Measurements from ENCODE around the gene PXMP2.

The PXMP2 gene

GRCh38 chr12:132723015-132723763, 35.8 kb downstream of the PXMP2 start:
- no peak for DNase-seq (ENCODE audit: low spot score)

- DNase-seq (ENCODE audit: low spot score): no peak
These were observed 36.4 kb downstream of the PXMP2 start for GRCh38 chr12:132723764-132724140.

- DNase-seq (ENCODE audit: low spot score): no peak
These were observed 37.3 kb downstream of the PXMP2 start for GRCh38 chr12:132724506-132725241.

- DNase-seq (ENCODE audit: low spot score): no peak
These were observed 39.0 kb downstream of the PXMP2 start for GRCh38 chr12:132726386-132726785.

- no peak for DNase-seq (ENCODE audit: low spot score)
These were observed 39.9 kb downstream of the PXMP2 start for GRCh38 chr12:132727091-132727794.

GRCh38 chr12:132728502-132728901, 41.1 kb downstream of the PXMP2 start:
- no peak for DNase-seq (ENCODE audit: low spot score)

GRCh38 chr12:132729541-132730320, 42.3 kb downstream of the PXMP2 start:
- no peak for DNase-seq (ENCODE audit: low spot score)

- no peak for DNase-seq (ENCODE audit: low spot score)
These were observed 43.0 kb downstream of the PXMP2 start for GRCh38 chr12:132730353-132730752.

GRCh38 chr12:132731574-132731973, 44.2 kb downstream of the PXMP2 start:
- DNase-seq (ENCODE audit: low spot score): no peak

- no peak for DNase-seq (ENCODE audit: low spot score)
These were observed 46.8 kb downstream of the PXMP2 start for GRCh38 chr12:132734206-132734605.

- DNase-seq (ENCODE audit: low spot score): no peak
These were observed 48.1 kb downstream of the PXMP2 start for GRCh38 chr12:132735496-132735895.

- no peak for DNase-seq (ENCODE audit: low spot score)
These were observed 49.0 kb downstream of the PXMP2 start for GRCh38 chr12:132736378-132736777.

- DNase-seq (ENCODE audit: low spot score): no peak
These were observed 49.5 kb downstream of the PXMP2 start for GRCh38 chr12:132736913-132737312.

- DNase-seq (ENCODE audit: low spot score): no peak
These were observed 52.4 kb downstream of the PXMP2 start for GRCh38 chr12:132739600-132740312.

- no peak for DNase-seq (ENCODE audit: low spot score)
These were observed 52.9 kb downstream of the PXMP2 start for GRCh38 chr12:132740313-132740646.

GRCh38 chr12:132740652-132741051, 53.3 kb downstream of the PXMP2 start:
- DNase-seq (ENCODE audit: low spot score): no peak

- DNase-seq (ENCODE audit: low spot score): no peak
These were observed 54.2 kb downstream of the PXMP2 start for GRCh38 chr12:132741620-132742019.

- no peak for DNase-seq (ENCODE audit: low spot score)
These were observed 56.4 kb downstream of the PXMP2 start for GRCh38 chr12:132743831-132744230.

GRCh38 chr12:132746613-132747012, 59.2 kb downstream of the PXMP2 start:
- no peak for DNase-seq (ENCODE audit: low spot score)

GRCh38 chr12:132747395-132747794, 60.0 kb downstream of the PXMP2 start:
- no peak for DNase-seq (ENCODE audit: low spot score)

GRCh38 chr12:132747896-132748295, 60.5 kb downstream of the PXMP2 start:
- no peak for DNase-seq (ENCODE audit: low spot score)

GRCh38 chr12:132748319-132748718, 60.9 kb downstream of the PXMP2 start:
- no peak for DNase-seq (ENCODE audit: low spot score)
